ENCODE data around the gene MYO18B.

GRCh38 chr22:25698978-25699377 is 43.0 kb upstream of the MYO18B start:
- TF ChIP-seq CREB5 (CRISPR knock-in tag; IDR thresholded peaks at IDR 0.05; ENCODE audit: low read depth) (no peak), ZFP30 (CRISPR knock-in tag; IDR thresholded peaks at IDR 0.05) (no peak), ZFP3 (CRISPR knock-in tag; IDR thresholded peaks at IDR 0.05) (no peak), CSRNP3 (CRISPR knock-in tag; IDR thresholded peaks at IDR 0.05) (no peak), PATZ1 (CRISPR knock-in tag; IDR thresholded peaks at IDR 0.05; ENCODE audit: borderline replicate concordance) (no peak), ZNF8 (CRISPR knock-in tag; IDR thresholded peaks at IDR 0.05) (no peak), PPARA (CRISPR knock-in tag; IDR thresholded peaks at IDR 0.05; ENCODE audit: borderline replicate concordance) (no peak)
